Activated CD4-positive, alpha-beta T cell treated with anti-CD3 and anti-CD28 coated beads, Interleukin-2, amount 50 U/mL, for 1 hour (primary cell): ENCODE measurements around the gene ARID1B.

Source experiments
- DNase-seq: peaks from one replicate; pipeline ENCODE4 v3.0.0-alpha.2; 2020

Gene ARID1B

DNA sequence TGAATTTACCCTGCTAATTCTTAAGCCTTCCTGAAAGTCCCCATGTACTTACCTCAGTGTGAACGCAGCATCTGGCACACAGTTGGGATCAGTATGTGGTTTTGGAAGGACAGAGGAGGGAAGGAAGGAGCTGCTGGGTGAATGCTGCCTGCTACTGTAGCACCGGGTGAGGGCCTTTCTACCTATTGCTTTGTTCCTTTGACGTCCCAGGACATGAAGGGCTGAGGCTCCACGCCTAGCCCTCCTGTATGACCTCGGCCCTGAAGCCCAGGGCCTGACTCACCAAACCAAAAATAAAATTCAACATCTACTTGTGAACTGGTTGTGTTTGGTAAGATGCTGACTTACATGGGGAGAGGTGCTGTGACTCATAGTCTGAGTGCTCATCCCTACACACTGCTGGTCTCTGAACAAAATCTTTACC is 51.1 kb downstream of the ARID1B start:
- DNase-seq: no peak

DNA sequence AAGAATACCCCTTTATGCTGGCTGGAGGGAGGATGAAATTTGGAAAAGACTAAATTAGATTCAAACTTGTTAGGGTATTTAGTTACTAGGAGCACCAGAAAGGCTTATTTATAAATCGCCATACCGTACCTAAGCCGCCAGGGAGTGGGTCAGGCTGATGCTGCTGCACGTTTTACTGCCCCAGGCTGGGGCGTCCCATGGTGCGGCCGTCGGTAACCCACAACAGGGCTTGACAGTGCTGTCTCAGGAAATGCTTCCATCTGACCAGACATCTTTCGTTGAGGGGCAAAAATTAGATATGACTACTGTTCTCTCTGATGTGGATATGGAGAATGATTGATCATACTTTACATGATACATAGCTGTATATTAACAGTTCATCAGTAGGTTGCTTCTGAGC is 52.9 kb downstream of the ARID1B start:
- DNase-seq: no peak

DNA sequence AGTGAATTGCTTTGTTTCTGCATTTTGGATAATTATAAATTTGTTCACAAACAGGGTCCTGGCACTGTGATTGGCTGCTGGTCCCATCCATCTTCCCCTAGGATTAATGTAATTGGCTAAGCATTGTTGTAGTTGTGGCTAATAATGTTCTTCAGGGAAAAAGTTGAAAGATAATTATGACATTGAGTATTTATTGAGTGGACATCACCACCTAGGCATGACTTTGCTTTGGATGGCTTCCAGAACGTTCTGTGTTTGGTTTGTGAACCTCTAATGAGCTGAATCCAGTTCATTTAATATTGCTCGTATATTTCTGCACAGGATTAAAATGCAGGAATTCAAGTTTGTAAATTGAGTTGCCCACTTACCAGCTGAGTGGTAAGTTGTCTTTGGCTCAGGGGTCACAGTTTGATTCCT is 55.1 kb downstream of the ARID1B start:
- DNase-seq: no peak

DNA sequence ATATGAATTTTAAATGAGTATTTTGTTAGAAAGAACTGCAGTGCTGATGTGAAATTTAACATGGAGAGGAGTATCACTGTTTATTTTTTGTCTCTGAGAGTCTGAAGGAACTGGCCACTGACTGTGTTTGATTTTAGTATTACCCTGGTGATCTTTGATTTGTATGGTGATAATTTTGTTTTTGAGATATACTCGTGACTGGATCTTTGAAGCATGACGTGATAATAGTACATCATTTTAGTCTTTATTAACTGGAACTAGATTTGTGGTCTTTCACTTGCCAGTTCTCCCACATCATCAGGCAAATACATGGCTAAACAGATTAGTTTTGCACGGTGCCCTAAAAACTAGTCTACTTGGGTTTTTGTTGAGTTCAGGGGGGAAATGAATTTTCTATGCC is 55.5 kb downstream of the ARID1B start:
- no peak for DNase-seq

DNA sequence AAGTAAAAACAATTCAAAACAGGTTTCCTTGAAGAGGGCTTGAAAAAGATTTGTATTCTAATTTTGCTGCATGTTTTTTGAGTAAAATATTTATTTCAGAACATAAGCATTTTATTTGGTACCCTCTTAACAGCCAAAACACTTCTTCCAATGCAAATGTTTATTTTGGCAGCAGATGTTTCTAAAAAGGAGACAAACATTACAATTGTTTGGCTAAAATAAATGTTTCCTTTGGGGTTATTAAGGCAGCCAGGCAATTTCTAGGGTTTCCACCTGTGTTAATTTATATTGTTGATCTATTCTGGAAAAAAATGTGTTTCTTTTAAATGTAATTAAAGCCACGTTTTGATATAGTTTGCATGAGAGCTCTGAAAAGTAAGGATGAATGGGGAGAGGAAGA is 56.6 kb downstream of the ARID1B start:
- no peak for DNase-seq

DNA sequence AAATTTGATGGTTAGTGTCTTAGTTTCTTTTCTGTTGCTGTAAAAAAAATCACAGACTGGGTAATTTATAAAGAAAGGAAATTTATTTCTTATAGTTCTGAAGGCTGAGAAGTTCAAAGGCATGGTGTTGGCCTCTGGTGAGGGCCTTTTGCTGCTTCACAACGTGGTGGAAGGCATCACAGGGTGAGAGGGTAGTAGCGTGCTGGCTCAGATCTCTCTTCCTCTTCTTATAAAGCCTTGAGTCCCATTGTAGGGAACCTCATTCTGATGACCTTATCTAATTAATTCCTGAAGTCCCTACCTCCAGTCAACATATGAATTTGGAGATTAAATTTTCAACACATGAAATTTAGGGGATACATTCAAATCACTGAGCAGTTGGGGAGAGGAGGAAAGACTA is 62.0 kb downstream of the ARID1B start:
- no peak for DNase-seq

DNA sequence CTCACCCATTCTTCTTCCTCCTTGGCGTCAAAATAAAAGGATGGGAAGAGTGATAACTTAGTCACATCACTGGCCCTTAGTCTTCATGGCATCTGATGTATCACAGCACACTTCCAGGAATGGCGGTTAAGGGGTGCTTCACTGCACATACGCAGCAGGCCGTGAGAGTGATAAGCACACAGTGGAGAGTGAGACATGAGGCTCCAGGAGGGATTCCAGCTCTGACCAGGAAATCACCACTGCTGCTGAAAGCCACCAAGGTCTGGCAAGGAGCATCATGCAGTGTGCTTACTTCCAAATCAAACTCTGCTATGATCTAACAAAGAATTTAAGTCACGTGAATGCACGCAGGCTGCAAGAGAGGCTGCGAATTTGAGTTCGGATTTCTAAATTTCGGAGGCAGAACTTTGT is 62.4 kb downstream of the ARID1B start:
- DNase-seq: no peak

DNA sequence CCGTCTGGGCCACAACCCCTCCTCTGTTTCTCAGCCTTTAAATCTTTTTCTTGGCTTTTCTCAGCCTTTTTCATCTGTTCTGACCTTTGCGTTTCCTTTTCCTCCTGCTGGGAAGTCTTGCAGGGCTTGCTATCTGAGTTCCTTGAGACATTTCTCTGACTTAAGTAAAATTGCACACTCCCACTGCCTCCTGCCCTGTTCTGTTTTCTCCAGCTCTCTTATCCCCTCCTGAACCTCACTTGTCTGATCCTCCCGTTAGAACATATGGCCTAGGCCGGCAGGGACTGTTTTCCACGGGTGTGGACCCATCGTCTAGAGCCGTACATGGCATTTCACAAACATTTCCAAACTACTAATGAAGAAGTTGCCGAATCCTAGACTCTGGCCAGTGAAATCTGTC is 63.0 kb downstream of the ARID1B start:
- DNase-seq: no peak

DNA sequence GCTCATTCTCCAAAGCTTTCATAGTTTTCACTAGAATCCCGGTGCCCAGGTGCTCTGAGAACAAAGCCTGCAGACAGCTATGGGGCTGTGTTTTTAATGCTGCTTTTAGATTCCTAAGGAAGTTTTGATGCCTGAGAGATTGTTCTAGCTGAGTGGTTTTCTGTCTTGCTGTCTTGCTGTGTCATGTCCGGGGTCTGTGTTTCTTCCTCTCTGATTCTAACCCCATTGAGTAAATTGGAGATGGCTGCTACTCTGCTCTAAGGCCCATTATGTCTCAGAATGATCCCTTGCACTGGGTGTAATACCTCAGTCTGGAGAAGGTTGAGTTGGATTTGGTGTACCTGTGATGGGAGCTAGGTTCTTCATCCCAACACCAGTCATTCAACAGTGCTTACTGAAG is 63.4 kb downstream of the ARID1B start:
- no peak for DNase-seq

DNA sequence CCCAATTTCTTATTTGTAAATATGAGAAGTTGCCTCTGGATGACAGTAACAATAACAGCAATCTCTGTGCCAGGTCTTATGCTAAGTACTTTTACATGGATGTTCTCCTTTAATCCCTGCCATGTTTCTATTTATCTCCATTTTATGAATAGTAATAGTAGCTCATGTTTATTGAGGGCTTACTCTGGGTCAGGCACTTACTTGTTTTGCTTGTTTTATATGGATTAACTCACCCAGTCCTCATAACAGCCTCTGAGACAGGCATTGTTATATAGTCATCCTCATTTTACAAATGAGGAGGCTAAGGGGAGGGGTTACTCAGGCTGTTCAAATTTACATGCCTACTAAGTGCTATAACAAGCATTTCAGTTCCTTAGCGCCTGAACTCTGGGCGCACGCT is 64.3 kb downstream of the ARID1B start:
- DNase-seq: no peak

DNA sequence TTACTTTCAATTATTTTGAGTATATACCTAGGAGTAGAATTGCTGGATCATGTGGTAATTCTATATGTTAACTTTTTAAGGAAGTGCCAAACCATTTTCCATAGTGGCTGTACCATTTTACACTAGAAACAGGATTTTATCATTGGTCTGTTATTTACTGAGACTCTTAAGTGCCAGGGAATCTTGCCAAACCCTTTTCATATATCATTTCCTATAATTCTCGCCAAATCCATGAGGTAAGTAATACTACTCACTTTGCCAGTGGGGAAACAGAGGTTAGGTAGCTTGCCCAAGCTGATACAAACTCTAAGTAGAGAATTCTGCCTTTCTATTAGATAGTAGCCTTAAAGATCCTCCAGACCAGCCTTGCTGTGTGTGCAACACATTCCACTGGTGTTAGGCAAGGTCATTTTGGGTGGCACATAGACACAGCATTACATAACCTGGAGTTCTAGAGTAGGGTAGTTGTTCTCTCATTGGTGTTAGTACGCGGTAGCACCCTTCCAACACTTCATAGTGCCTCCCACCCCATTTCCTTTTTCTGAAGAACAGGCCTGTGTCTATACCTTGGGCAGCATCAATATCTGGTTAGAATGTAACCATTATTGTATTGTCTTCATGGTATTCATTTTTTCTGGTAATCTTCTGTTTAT is 65.5 kb downstream of the ARID1B start:
- no peak for DNase-seq

DNA sequence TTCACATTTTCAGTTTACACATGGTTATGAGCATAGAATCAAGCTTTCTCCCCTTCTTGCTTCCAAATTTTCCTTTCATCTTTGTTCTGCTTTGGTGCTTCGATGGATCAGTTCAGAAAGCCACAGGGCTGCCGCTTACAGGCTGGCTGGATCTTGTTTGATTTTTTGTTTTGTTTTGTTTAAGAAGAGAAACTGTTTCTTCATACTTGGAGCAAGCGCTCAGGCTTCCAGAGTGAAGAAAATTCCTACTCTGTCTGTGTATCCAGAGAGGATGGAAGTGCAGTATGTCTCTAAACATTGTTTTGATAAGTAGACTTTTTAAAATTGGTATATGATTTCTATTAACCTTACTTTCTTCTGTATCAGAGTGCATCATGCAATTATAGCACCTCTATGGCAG is 66.9 kb downstream of the ARID1B start:
- no peak for DNase-seq

DNA sequence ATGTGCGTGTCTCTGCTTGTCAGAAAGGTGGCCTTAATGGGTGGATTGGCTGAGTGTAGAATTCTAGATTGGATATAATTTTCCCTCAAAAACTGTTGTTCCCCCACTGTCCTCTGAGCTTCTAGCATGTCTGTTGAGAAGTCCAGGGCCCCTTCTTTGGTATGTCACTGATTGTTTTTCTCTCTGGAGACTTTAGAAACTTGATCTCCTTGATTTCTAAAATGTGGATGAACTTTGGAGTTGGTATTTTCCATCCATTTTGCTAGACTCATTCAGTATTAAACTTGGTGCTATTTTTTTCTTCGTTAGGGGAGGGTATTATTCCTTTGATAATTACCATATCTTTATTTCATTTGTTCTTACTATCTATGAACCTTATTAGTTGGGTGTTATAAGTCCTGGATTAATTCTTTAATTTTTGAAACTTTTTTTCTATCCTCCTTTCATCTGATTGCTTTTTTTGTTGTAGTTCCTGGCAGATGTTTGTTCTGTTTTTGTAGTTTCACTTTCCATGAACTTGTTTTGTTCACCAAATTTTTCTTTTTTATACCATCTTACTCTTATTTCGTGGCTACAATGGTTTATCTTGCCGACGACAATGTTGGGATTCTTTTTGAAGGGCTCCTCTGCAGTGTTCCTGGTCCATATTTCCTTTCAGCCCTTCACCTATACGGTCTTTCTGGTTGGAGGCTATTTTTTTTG is 68.4 kb downstream of the ARID1B start:
- no peak for DNase-seq

DNA sequence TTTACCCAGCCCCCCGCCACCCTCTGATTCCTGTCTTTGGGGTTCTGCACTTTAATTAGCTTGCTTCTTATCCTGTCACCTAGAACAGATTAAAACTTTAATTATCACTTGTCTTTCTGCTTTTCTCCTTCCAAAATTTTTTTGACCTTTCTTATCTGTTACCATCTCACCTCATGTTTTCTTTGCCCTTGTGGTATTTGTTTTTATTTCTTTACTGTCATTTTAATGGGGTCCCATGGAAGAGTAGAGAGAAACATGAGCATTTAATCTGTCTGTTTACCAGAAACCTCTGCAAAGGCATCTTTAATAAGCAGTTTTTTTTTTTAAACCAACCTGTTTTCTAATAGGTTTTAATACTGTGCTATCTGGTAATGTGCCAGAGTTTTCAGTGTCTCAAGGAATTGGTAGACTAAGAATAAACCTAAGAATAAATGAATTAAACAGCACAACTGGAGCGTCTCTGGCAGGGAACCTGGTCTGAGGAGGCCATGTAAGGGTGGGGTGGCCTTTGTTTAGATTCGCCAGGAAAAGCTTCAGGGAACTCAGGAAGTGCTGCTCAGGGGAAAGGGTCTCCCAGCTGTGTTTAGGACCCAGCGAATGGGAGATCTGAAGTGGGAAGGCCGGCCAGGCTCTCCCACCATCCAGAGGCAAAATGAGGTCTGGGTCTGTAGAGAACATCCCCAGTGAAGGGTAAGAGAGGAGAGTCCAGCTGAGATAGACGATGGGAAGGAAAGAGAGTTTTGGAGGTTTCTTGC is 69.8 kb downstream of the ARID1B start:
- no peak for DNase-seq

DNA sequence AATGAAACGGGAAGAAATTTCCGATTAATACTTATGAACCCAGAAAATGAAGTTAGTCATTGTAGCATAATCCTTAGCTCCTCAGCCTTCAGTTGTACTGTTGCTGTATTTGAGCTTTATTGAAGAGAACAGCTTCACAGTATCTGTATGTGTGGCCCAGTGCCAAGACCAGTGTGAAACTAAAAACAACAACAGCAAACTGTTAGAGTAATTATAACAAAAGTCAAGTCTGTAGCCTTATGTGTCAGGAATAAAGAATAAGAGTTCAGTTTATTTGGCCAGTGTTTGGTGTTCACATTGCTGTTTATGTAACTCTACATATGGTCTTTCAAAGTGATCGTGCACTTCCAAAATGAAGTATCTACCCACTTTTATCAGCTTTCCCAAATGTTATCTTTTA is 70.9 kb downstream of the ARID1B start:
- no peak for DNase-seq

DNA sequence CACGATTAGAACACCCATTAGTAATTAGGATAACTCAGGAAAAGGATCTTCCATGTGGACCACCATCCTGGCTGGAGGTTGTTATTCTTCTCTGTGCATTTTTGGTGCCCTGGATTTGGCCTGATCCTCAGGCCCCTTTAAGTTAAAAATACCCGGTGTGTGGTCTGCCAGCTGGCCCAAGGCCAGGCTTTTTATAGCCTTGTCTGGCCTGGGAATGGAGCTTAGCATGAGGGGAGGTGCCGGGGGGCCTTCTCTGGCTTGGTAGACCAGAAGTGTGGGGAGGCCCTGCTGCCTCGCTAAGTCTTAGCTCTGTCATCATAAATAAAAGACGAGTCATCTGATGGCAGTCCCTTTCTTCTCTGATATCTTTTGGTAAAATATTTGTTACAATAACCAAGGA is 71.4 kb downstream of the ARID1B start:
- no peak for DNase-seq

DNA sequence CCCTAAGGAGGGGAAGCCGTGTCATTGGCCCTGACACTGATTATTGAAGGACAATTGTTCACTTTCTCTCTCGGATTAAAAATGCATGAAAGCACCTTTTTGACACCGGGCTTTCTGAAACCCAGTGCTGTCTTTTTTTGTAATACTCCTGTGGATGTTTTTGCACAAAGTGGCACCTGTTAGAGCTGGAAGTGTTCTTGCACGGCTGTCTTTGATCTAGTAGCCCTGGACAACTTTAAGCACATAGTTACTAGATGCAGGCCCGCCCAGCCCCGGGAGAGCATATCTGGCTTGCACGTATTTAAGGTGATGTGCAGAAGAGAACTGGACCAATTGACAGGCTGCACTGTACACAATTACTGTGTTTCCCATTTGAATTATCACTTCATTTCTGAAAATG is 72.6 kb downstream of the ARID1B start:
- DNase-seq: no peak

DNA sequence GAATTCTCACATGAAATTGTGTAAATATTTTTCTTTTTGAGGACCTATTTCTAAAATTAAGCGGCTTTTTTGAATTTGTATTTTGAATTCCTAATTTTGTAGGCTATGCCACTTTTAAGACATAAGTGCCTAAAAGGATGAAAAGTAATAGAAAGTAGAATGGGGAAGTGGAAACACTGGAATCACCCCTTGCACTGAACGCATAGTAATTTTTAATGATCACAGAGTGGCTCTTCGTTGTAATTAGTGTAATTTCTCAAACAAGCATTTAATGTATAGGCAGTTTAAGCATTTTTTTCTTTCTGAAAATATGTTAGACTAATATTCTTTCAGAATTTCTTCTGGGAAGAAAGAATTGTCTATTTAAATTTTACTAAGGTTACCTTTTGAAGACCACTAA is 73.2 kb downstream of the ARID1B start:
- no peak for DNase-seq

DNA sequence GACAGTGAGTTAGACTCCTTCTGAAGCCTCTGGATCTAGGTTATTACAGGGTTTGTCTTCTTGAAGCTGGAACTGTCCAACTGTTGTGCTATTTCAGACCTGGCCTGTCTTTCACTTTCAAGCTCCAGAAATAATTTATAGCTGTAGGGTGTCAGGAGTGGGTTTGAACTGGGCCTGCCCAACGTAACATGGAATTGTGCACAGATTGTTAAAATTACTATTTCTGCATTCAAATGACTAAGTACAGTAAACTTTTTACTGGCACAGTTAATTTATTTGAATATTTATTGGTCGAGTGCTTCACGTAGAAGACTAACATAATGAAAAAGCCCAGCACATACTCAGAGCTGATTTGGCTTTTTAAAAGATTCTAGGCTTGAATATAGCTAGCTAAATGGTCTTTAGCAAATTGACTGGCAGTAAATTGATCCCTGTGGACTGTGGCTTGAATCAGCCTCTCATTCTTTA is 74.3 kb downstream of the ARID1B start:
- no peak for DNase-seq

DNA sequence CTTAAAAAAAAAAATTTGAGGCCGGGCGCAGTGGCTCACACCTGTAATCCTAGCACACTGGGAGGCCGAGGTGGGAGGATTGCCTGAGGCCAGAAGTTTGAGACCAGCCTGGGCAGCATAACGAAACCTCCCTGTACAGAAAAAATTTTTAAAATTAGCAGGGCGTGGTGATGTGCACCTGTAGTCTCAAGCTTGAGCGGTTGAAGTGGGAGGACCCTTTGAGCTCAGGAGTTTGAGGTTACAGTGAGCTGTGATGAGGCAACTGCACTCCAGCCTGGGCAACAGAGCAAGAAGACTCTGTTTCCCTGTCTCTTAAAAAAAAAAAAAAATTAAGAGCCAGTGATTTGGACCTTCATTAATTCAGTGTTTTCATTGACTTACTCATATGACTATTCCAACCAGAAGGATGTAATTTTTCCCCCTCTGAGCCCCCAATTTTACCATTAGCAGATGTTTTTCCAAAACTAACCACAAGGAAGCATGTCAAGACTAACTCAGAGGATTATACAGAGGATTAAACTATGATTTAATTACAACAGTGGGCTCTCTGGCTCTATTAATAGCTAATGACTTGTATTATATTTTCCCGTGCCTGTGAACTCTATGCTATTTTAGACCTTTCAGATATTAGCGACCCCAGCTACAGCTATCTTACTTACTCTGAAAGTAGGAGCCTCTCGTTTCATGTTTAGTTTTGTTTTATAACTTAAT is 75.1 kb downstream of the ARID1B start:
- DNase-seq: no peak

DNA sequence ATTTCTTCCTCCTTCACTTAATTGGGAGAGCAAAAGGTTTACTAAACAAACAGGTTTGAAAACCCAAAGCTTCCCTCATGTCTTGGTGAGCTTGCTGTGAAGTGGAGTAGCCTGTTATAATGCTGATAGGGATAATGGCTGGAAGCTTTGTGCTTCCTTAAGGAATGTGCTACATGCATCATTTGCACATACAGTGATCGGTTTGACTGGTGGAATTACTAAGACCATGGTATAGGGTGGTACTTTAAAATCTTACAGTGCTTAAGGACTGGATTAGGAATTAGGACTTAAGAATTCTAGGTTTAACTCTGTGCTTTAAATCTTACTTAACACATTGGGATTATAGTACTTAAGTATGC is 75.7 kb downstream of the ARID1B start:
- DNase-seq: no peak

DNA sequence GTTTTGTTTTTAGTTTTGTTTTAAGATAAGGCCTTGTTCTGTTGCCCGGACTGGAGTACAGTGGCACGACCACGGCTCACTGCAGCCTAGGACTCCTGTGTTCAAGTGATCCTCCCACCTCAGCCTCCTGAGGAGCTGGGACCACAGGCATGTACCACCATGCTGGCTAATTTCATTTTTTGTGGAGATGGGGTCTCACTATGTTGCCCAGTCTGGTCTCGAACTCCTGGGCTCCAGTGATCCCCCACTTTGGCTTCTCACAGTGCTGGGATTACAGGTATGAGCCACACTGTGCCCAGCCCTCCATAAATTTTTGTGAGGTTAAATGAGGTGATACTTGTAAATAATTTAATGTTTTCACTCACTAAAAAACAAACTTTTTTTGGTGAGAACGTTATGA is 76.6 kb downstream of the ARID1B start:
- DNase-seq: no peak

DNA sequence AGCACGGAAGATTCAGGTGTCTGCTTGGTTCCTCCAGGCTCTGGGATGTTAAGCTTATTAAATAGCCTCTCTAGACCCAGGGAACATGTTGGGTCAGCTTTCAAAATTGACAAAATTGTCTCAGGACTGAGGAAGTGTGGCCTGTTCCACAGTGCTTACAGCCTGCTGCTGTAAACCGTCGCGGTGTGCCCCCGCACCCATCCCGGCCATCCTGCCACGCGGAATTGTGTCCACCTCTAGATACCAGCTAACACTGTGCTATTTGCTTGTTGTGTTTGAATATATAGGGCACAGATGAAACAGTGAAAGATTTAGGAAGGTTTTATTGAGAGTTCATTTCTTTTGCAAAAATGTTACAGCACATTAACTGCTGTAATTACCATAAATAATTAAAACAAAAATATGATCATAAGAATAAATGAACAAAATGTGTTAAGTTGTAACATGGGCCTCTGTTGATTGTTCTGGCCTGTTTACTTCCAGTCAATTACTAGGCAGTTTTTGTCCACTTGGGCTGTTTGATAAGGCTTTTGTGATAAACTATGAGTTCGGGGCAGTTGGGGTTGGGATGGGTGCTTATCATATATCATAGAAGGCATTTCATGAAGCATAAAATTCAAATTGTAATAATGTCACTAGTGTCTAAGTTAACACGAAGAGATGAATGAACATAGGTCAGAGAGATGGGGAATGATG is 77.4 kb downstream of the ARID1B start:
- no peak for DNase-seq
